K562 (cell line): Measurements from ENCODE around the gene NOCT. TPM values are rescaled to one million over a fixed set of nuclear protein-coding genes. Genes with fewer than 3 reads are reported as not detected.

Source experiments
- C11orf30 ChIP-seq: fragments of 450-650 bp; IDR thresholded peaks from 2 replicates; pipeline ENCODE4 v1.6.1; 2016; ENCODE audit warnings: low read depth, mild to moderate bottlenecking
- ZBTB40 ChIP-seq, 2 experiments: fragments of 450-650 bp in 1 of 2; sonication (generic) in 1 of 2; formaldehyde crosslinking in 1 of 2; IDR thresholded peaks; 2 replicates each; pipeline versions ENCODE4 v1.7.1 to v1.9.0; 2016 to 2022; ENCODE audit warnings: inconsistent platforms in 1 of 2, mild to moderate bottlenecking in 1 of 2, missing genetic modification reagents in 1 of 2
- ZNF655 ChIP-seq: fragments of 250-450 bp; sonication (Bioruptor Pico); IDR thresholded peaks from 2 replicates; pipeline ENCODE4 v1.5.0; 2021
- polyA plus RNA-seq, 8 experiments: library from polyadenylated mRNA; depleted of rRNA in 4 of 8; stranded (reverse) in 5 of 8; unstranded in 3 of 8; fragments of >200 nt; fragmentation: Nextera tagmentation in 2 of 8; fragmentation: Illumina TruSeq in 1 of 8; extraction: Ambion mirVana in 2 of 8; extraction: Trizol in 1 of 8; gene quantifications; 2 replicates each; pipeline versions ENCODE4 v1.2.1 to v1.2.3, GENCODE V29; 2011 to 2014; ENCODE audit warnings: inconsistent platforms in 1 of 8, missing spikeins in 1 of 8
- total RNA-seq, 7 experiments: library from RNA; depleted of rRNA in 6 of 7; stranded (reverse); fragments of >200 nt in 6 of 7; fragmentation: Illumina TruSeq in 2 of 7; extraction: Trizol in 2 of 7; gene quantifications; 2 replicates each; pipeline versions ENCODE4 v1.2.1 to v1.2.3, GENCODE V29; 2011 to 2021; ENCODE audit warnings: low replicate concordance in 1 of 7
- TF ChIP-seq, protein P1 (sequence below): IDR thresholded peaks from 2 replicates; pipeline ENCODE4 v1.6.1; 2011; ENCODE audit not compliant: insufficient read length; ENCODE audit errors: extremely low read depth
- TF ChIP-seq, protein P2 (sequence below): fragments of 450-650 bp; IDR thresholded peaks from 2 replicates; pipeline ENCODE4 v1.6.1; 2017; ENCODE audit warnings: antibody characterized with exemption, mild to moderate bottlenecking

Gene NOCT
- total and polyA plus RNA-seq, 9 of the 15 experiments (the other 6 are each of a cell fraction or from before 2014, with no cell fraction given), result 1.3 to 20.2 (median 11.1) TPM

DNA sequence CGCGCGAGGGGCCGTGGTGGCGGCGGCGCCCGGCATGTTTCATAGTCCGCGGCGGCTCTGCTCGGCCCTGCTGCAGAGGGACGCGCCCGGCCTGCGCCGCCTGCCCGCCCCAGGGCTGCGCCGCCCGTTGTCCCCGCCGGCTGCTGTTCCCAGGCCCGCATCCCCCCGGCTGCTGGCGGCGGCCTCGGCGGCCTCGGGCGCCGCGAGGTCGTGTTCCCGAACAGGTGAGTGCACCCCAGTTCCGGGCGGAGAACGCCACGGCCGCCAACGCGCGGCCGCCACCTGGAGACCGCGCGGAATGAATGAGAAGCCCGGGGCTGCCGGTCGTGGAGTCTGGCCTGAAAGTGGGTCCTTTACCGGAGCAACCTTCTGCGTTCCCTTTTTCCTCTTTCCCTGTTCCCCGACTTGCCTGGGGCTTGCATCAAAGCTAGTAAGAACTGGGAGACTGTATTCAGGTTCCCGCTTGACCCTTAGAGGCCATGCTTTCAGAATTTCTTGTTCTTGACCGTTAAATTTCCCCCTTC, 429 bp downstream of the NOCT start (continued):
- TF ChIP-seq ZBTB40 (IDR thresholded peaks at IDR 0.05), result no peak
- TF ChIP-seq ZBTB40 (CRISPR knock-in tag; IDR thresholded peaks at IDR 0.05), result no peak
- TF ChIP-seq, protein P1, sequence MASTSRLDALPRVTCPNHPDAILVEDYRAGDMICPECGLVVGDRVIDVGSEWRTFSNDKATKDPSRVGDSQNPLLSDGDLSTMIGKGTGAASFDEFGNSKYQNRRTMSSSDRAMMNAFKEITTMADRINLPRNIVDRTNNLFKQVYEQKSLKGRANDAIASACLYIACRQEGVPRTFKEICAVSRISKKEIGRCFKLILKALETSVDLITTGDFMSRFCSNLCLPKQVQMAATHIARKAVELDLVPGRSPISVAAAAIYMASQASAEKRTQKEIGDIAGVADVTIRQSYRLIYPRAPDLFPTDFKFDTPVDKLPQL, result no peak
- TF ChIP-seq C11orf30, result no peak
- no peak for TF ChIP-seq ZNF655
- TF ChIP-seq, protein P2, sequence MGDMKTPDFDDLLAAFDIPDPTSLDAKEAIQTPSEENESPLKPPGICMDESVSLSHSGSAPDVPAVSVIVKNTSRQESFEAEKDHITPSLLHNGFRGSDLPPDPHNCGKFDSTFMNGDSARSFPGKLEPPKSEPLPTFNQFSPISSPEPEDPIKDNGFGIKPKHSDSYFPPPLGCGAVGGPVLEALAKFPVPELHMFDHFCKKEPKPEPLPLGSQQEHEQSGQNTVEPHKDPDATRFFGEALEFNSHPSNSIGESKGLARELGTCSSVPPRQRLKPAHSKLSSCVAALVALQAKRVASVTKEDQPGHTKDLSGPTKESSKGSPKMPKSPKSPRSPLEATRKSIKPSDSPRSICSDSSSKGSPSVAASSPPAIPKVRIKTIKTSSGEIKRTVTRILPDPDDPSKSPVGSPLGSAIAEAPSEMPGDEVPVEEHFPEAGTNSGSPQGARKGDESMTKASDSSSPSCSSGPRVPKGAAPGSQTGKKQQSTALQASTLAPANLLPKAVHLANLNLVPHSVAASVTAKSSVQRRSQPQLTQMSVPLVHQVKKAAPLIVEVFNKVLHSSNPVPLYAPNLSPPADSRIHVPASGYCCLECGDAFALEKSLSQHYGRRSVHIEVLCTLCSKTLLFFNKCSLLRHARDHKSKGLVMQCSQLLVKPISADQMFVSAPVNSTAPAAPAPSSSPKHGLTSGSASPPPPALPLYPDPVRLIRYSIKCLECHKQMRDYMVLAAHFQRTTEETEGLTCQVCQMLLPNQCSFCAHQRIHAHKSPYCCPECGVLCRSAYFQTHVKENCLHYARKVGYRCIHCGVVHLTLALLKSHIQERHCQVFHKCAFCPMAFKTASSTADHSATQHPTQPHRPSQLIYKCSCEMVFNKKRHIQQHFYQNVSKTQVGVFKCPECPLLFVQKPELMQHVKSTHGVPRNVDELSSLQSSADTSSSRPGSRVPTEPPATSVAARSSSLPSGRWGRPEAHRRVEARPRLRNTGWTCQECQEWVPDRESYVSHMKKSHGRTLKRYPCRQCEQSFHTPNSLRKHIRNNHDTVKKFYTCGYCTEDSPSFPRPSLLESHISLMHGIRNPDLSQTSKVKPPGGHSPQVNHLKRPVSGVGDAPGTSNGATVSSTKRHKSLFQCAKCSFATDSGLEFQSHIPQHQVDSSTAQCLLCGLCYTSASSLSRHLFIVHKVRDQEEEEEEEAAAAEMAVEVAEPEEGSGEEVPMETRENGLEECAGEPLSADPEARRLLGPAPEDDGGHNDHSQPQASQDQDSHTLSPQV, result peak; percentile 17; the same call in 1 of the 2 replicates
